ENCODE data around the gene PDIK1L.

Gene PDIK1L

DNA sequence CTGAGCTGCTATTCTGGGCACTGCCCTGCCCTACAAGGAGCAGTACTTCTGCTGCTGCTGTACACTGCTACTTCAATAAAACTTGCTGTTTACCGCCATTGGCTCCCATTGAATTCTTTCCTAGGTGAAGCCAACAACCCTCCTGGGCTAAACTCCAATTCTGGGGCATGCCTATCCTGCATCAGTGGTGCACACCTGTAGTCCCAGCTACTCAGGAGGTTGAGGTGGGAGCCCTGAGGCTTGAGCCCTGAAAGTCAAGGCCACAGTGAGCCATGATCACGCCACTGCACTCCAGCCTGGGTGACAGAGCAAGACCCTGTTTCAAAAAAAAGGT is 21.2 kb downstream of the PDIK1L start (continued):
- TF ChIP-seq ZNF211 (tag by site-specific recombination; IDR thresholded peaks at IDR 0.05; ENCODE audit: low read depth) (no peak), ZNF510 (tag by site-specific recombination; IDR thresholded peaks at IDR 0.05; ENCODE audit: insufficient replicate concordance) (no peak), SCRT1 (tag by site-specific recombination; IDR thresholded peaks at IDR 0.05; ENCODE audit: borderline replicate concordance) (no peak), GLIS1 (tag by site-specific recombination; IDR thresholded peaks at IDR 0.05) (no peak), ZNF654 (tag by site-specific recombination; IDR thresholded peaks at IDR 0.05; ENCODE audit: low read depth) (no peak), ZBTB1 (tag by site-specific recombination; IDR thresholded peaks at IDR 0.05) (no peak), ZEB2 (tag by site-specific recombination; IDR thresholded peaks at IDR 0.05) (no peak)
- TF ChIP-seq, protein P1, sequence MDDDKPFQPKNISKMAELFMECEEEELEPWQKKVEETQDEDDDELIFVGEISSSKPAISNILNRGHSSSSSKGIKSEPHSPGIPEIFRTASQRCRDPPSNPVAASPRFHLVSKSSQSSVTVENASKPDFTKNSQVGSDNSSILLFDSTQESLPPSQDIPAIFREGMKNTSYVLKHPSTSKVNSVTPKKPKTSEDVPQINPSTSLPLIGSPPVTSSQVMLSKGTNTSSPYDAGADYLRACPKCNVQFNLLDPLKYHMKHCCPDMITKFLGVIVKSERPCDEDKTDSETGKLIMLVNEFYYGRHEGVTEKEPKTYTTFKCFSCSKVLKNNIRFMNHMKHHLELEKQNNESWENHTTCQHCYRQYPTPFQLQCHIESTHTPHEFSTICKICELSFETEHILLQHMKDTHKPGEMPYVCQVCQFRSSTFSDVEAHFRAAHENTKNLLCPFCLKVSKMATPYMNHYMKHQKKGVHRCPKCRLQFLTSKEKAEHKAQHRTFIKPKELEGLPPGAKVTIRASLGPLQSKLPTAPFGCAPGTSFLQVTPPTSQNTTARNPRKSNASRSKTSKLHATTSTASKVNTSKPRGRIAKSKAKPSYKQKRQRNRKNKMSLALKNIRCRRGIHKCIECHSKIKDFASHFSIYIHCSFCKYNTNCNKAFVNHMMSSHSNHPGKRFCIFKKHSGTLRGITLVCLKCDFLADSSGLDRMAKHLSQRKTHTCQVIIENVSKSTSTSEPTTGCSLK (tag by site-specific recombination; IDR thresholded peaks at IDR 0.05), result no peak

- Histone ChIP-seq H3K4me3 (ENCODE audit: low read depth, low read length) (no peak overlapping the region), H3K36me3 (ENCODE audit: control insufficient read depth in 2 of 2, insufficient read depth in 1 of 2, low read length in 2 of 2) (no peaks in the 10 kb centered on the region), H3K4me1 (ENCODE audit: control insufficient read depth, insufficient read depth, low read length) (no peaks in the 10 kb centered on the region), H3K9me3 (ENCODE audit: control insufficient read depth, insufficient read depth, low read depth, low read length) (no peaks in the 10 kb centered on the region), H3K27ac (ENCODE audit: extremely low read depth, low read depth, low read length) (no peak overlapping the region)
- POLR2A ChIA-PET, result no interaction called here
- CTCF ChIA-PET, result no interaction called here
- TF ChIP-seq ZFP69B (tag by site-specific recombination; IDR thresholded peaks at IDR 0.05) (no peak), ZNF394 (tag by site-specific recombination; IDR thresholded peaks at IDR 0.05; ENCODE audit: borderline replicate concordance) (no peak), ZNF580 (tag by site-specific recombination; IDR thresholded peaks at IDR 0.05) (no peak), OVOL3 (tag by site-specific recombination; IDR thresholded peaks at IDR 0.05) (no peak), ZNF37A (tag by site-specific recombination; IDR thresholded peaks at IDR 0.05) (no peak), ZNF214 (tag by site-specific recombination; IDR thresholded peaks at IDR 0.05; ENCODE audit: borderline replicate concordance) (no peak), GLI2 (tag by site-specific recombination; IDR thresholded peaks at IDR 0.05; ENCODE audit: borderline replicate concordance, low read depth) (no peak), ZNF624 (tag by site-specific recombination; IDR thresholded peaks at IDR 0.05) (no peak), ZNF707 (tag by site-specific recombination; IDR thresholded peaks at IDR 0.05) (no peak), YY2 (tag by site-specific recombination; IDR thresholded peaks at IDR 0.05) (no peak), ZSCAN16 (tag by site-specific recombination; IDR thresholded peaks at IDR 0.05) (no peak), ZNF626 (tag by site-specific recombination; IDR thresholded peaks at IDR 0.05) (no peak), SALL2 (tag by site-specific recombination; IDR thresholded peaks at IDR 0.05; ENCODE audit: borderline replicate concordance) (no peak), SETDB1 (IDR thresholded peaks at IDR 0.05; ENCODE audit: insufficient read length, low read length) (no peak), ZNF785 (tag by site-specific recombination; IDR thresholded peaks at IDR 0.05) (no peak)
- TF ChIP-seq, protein P2, sequence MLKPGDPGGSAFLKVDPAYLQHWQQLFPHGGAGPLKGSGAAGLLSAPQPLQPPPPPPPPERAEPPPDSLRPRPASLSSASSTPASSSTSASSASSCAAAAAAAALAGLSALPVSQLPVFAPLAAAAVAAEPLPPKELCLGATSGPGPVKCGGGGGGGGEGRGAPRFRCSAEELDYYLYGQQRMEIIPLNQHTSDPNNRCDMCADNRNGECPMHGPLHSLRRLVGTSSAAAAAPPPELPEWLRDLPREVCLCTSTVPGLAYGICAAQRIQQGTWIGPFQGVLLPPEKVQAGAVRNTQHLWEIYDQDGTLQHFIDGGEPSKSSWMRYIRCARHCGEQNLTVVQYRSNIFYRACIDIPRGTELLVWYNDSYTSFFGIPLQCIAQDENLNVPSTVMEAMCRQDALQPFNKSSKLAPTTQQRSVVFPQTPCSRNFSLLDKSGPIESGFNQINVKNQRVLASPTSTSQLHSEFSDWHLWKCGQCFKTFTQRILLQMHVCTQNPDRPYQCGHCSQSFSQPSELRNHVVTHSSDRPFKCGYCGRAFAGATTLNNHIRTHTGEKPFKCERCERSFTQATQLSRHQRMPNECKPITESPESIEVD (tag by site-specific recombination; IDR thresholded peaks at IDR 0.05), result no peak
- TF ChIP-seq, protein P3, sequence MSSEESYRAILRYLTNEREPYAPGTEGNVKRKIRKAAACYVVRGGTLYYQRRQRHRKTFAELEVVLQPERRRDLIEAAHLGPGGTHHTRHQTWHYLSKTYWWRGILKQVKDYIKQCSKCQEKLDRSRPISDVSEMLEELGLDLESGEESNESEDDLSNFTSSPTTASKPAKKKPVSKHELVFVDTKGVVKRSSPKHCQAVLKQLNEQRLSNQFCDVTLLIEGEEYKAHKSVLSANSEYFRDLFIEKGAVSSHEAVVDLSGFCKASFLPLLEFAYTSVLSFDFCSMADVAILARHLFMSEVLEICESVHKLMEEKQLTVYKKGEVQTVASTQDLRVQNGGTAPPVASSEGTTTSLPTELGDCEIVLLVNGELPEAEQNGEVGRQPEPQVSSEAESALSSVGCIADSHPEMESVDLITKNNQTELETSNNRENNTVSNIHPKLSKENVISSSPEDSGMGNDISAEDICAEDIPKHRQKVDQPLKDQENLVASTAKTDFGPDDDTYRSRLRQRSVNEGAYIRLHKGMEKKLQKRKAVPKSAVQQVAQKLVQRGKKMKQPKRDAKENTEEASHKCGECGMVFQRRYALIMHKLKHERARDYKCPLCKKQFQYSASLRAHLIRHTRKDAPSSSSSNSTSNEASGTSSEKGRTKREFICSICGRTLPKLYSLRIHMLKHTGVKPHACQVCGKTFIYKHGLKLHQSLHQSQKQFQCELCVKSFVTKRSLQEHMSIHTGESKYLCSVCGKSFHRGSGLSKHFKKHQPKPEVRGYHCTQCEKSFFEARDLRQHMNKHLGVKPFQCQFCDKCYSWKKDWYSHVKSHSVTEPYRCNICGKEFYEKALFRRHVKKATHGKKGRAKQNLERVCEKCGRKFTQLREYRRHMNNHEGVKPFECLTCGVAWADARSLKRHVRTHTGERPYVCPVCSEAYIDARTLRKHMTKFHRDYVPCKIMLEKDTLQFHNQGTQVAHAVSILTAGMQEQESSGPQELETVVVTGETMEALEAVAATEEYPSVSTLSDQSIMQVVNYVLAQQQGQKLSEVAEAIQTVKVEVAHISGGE (tag by site-specific recombination; conservative IDR thresholded peaks at IDR 0.05; ENCODE audit: low read depth), result no peak
- TF ChIP-seq, protein P4, sequence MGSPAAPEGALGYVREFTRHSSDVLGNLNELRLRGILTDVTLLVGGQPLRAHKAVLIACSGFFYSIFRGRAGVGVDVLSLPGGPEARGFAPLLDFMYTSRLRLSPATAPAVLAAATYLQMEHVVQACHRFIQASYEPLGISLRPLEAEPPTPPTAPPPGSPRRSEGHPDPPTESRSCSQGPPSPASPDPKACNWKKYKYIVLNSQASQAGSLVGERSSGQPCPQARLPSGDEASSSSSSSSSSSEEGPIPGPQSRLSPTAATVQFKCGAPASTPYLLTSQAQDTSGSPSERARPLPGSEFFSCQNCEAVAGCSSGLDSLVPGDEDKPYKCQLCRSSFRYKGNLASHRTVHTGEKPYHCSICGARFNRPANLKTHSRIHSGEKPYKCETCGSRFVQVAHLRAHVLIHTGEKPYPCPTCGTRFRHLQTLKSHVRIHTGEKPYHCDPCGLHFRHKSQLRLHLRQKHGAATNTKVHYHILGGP (tag by site-specific recombination; IDR thresholded peaks at IDR 0.05), result no peak
These were observed 22.8 kb downstream of the PDIK1L start for GRCh38 chr1:26134466-26134865.

All from HEK293 (cell line).